Thoracic aorta (tissue), 2 donors: ENCODE measurements around the gene ITIH1. TPM values are rescaled to one million over a fixed set of nuclear protein-coding genes. Genes with fewer than 3 reads are reported as not detected.

Source experiments
- ATAC-seq: fragments of 150-250 bp; one replicate; pipeline ENCODE4 v1.8.0; 2017; ENCODE audit warnings: low read depth; ENCODE audit not compliant: insufficient number of reproducible peaks, low FRiP score
- DNase-seq: peaks from one replicate; pipeline ENCODE4 v3.0.0-alpha.2; 2020; ENCODE audit warnings: low spot score
- H3K27ac ChIP-seq, 2 donors: fragments of 200-600 bp; sonication (generic); 1 replicate in 1 of 2; 2 replicates in 1 of 2; pipeline ENCODE4 v1.5.1; 2016; ENCODE audit warnings: mild to moderate bottlenecking in 2 of 2, moderate library complexity in 2 of 2
- H3K27me3 ChIP-seq: fragments of 200-600 bp; sonication (generic); replicated peaks from 2 replicates; pipeline ENCODE4 v1.6.0; 2016; ENCODE audit warnings: mild to moderate bottlenecking; ENCODE audit not compliant: insufficient read depth
- H3K36me3 ChIP-seq: fragments of 200-600 bp; sonication (generic); one replicate; pipeline ENCODE4 v1.5.1; 2016
- H3K4me1 ChIP-seq, 2 donors: fragments of 200-600 bp; sonication (generic); 1 replicate in 1 of 2; 2 replicates in 1 of 2; pipeline versions ENCODE4 v1.5.1 to v1.6.0; 2016; ENCODE audit warnings: low read depth in 2 of 2, mild to moderate bottlenecking in 1 of 2; ENCODE audit not compliant: control insufficient read depth in 1 of 2
- H3K4me3 ChIP-seq: fragments of 200-600 bp; sonication (generic); 2 replicates; pipeline ENCODE4 v1.5.1; 2016; ENCODE audit warnings: mild to moderate bottlenecking
- H3K9me3 ChIP-seq: fragments of 200-600 bp; sonication (generic); 2 replicates; pipeline ENCODE4 v1.5.1; 2016
- total RNA-seq, 2 donors: library from RNA; depleted of rRNA; stranded (reverse); fragments of >200 nt; gene quantifications; one replicate each; pipeline versions ENCODE4 v1.1.0 to v1.2.3, GENCODE V29; 2016
- TF ChIP-seq, protein P1 (sequence below): fragments of 200-600 bp; sonication (generic); IDR thresholded peaks from one replicate; pipeline ENCODE4 v1.5.1; 2019; ENCODE audit warnings: antibody characterized with exemption

Gene ITIH1
- total RNA-seq, 2 donors from 2014 or later: not detected

DNA sequence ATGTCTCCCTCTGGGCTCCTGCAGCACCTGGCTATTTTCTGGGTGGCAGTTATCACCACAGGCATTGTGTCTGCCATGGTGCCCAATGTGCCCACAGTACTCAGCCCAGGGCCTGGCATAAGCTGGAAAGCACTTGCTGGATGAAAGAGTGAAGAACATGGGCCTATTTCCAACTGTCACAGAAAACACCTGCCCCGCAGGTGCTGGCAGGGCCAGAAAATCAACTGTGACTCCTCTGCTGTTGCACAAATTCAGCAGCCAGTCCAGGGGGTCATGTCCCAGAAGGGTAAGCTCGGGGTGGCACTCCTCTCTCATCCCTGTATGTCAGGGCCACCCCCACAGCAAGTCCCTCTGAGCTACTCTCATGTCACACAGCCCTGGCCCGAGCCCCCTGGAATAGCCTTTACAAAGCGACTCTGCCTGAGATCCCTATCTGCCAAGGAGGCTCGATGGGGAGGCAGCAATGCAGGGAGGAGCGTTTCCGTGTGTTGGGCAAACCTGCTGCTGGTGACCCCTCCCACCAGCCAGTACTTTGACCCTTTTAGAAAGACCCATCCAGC is 34.1 kb downstream of the ITIH1 start:
- ATAC-seq: no peak
- Histone ChIP-seq H3K27me3 (no peaks in the 10 kb centered on the region), H3K4me3 (no peak overlapping the region), H3K27ac (no peak overlapping the region), H3K4me1 (no peaks in the 10 kb centered on the region), H3K36me3 (no peaks in the 10 kb centered on the region), H3K9me3 (no peaks in the 10 kb centered on the region)
- DNase-seq: no peak
- TF ChIP-seq, protein P1, sequence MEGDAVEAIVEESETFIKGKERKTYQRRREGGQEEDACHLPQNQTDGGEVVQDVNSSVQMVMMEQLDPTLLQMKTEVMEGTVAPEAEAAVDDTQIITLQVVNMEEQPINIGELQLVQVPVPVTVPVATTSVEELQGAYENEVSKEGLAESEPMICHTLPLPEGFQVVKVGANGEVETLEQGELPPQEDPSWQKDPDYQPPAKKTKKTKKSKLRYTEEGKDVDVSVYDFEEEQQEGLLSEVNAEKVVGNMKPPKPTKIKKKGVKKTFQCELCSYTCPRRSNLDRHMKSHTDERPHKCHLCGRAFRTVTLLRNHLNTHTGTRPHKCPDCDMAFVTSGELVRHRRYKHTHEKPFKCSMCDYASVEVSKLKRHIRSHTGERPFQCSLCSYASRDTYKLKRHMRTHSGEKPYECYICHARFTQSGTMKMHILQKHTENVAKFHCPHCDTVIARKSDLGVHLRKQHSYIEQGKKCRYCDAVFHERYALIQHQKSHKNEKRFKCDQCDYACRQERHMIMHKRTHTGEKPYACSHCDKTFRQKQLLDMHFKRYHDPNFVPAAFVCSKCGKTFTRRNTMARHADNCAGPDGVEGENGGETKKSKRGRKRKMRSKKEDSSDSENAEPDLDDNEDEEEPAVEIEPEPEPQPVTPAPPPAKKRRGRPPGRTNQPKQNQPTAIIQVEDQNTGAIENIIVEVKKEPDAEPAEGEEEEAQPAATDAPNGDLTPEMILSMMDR: no peak

DNA sequence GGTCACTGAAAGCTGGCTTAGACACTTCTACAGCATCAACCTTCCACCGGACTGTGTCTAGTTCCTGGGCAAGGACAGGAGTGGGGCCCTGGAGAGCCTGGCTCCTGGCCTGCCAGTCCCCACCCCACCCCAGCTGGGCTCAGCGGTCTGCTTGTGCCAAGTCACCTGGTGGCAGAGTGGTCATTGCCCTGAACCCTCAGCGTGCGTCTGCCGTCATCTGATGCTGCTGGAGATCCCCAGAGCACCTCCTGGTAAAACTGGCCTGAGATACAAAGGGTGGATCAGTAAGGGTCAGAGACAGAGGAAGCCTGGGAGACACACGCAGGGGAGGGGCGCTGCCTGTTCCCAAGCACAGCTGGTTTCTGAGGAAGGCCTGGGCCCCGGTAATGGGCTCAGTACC is 36.4 kb downstream of the ITIH1 start:
- DNase-seq: no peak
- Histone ChIP-seq H3K4me3 (no peak overlapping the region), H3K27ac (no peak overlapping the region), H3K9me3 (no peaks in the 10 kb centered on the region), H3K4me1 (no peaks in the 10 kb centered on the region), H3K36me3 (no peaks in the 10 kb centered on the region), H3K27me3 (no peaks in the 10 kb centered on the region)
- TF ChIP-seq, protein P1: no peak
- ATAC-seq: no peak

DNA sequence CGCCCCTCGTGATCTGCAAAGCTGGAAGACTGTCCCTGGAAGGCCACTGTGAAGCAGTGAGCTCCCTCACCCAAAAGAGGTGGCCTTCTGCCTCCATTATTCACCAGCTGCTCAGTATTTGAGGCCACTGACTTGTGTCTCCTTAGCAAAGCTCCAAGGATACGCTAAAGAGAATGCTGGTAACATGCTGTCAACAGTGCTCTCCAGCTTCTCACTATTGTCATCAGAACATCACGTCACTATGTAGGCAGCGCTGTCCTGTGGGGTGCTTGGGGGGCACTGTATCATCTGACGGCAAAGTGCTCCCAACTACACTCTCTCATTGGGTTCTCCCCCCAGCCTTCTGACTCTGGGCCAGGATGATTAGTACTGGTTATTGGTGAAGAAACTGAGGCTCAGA is 38.8 kb downstream of the ITIH1 start:
- no peaks in the 10 kb centered on the region for H3K36me3 ChIP-seq
- H3K4me1 ChIP-seq: no peaks in the 10 kb centered on the region
- no peak overlapping the region for H3K4me3 ChIP-seq
- TF ChIP-seq, protein P1: no peak
- no peak overlapping the region for H3K27ac ChIP-seq
- DNase-seq (no peak), ATAC-seq (no peak)
- no peaks in the 10 kb centered on the region for H3K27me3 ChIP-seq
- no peaks in the 10 kb centered on the region for H3K9me3 ChIP-seq

DNA sequence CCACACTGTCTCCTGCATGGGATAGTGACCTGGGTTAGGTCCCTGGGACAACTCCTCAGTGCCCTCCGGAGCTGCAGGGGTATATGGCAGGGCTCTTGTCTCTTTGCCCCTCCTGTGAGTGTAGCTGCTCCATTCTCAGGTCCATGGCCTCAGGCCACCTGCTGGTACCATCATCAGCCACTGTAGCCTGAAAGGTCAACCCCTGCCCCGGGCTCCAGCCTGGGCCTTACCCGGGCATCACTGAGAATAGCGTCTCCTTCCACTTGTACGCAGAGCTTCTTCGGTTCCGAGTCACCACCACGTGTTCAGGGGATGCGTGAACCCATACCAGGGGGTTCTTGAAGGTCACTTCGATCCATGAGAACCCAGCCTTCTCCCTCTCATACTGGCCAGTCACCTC is 39.3 kb downstream of the ITIH1 start:
- TF ChIP-seq, protein P1: no peak
- DNase-seq (no peak), ATAC-seq (no peak)
- no peaks in the 10 kb centered on the region for H3K27me3 ChIP-seq
- H3K36me3 ChIP-seq: no peaks in the 10 kb centered on the region
- H3K27ac ChIP-seq: no peak overlapping the region
- H3K4me1 ChIP-seq: no peaks in the 10 kb centered on the region
- no peaks in the 10 kb centered on the region for H3K9me3 ChIP-seq
- no peak overlapping the region for H3K4me3 ChIP-seq

DNA sequence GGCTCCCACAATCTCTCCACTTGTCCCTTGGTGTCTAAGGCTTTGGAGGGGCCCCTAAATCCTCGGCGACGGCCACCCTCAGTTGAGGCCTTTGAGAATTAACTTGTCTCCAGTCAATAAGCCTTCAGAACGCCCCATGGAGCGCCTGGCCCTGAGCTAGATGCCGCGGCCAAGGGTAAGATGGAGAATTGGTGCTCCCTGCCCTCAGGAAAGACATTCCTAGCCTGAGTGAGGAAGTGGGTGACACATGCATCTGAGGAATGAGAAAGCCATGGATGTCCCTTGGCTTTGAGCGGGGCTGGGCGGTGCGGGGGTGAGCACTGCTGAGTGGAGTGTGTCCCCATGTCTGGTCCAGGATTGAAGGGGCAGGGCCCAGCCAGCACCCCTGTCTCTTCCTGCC is 39.8 kb downstream of the ITIH1 start:
- Histone ChIP-seq H3K27ac (no peak overlapping the region), H3K4me3 (no peak overlapping the region), H3K4me1 (no peaks in the 10 kb centered on the region), H3K27me3 (no peaks in the 10 kb centered on the region), H3K9me3 (no peaks in the 10 kb centered on the region), H3K36me3 (no peaks in the 10 kb centered on the region)
- ATAC-seq: no peak
- DNase-seq: no peak
- TF ChIP-seq, protein P1: no peak
